Measurements from ENCODE around the gene OLFM4. TPM values are rescaled to one million over a fixed set of nuclear protein-coding genes. Genes with fewer than 3 reads are reported as not detected.
"Not testable (repeated sequence)": the region's sequence is repeated elsewhere in the genome, so short reads cannot be mapped to it uniquely, and the experiment has no call there.

OLFM4 gene, protein sequence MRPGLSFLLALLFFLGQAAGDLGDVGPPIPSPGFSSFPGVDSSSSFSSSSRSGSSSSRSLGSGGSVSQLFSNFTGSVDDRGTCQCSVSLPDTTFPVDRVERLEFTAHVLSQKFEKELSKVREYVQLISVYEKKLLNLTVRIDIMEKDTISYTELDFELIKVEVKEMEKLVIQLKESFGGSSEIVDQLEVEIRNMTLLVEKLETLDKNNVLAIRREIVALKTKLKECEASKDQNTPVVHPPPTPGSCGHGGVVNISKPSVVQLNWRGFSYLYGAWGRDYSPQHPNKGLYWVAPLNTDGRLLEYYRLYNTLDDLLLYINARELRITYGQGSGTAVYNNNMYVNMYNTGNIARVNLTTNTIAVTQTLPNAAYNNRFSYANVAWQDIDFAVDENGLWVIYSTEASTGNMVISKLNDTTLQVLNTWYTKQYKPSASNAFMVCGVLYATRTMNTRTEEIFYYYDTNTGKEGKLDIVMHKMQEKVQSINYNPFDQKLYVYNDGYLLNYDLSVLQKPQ
- not detected in 2 replicates for total RNA-seq (2014; rRNA removed; shearing (Covaris generic))

- no peak for DNase-seq (ENCODE audit: low spot score)
These were observed at the start of gene OLFM4 for GRCh38 chr13:53028637-53029203. Gene OLFM4 (plus strand): TSS chr13:53028813. CDS start chr13:53028837, 24 bp downstream.

GRCh38 chr13:52978989-52979388 is 49.6 kb upstream of the OLFM4 start:
- DNase-seq (ENCODE audit: low spot score) = no peak

DNA sequence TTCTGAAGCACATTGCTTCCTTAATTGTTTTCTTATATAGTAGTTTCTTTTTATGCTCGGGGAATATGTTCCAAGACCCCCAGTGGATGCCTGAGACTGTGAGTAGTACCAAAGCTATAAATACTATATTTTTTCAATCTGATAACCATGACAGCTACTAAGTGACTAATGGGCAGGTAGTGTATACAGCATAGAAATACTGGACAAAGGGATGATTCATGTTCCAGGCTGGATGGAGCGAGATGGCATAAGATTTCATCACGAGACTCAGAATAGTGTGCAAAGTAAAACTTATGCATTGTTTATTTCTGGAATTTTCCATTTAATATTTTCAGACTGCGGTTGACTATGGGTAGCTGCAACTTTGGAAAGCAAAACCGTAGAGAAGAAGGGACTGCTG is 47.9 kb upstream of the OLFM4 start:
- DNase-seq (ENCODE audit: low spot score) = peak; percentile 10

DNA sequence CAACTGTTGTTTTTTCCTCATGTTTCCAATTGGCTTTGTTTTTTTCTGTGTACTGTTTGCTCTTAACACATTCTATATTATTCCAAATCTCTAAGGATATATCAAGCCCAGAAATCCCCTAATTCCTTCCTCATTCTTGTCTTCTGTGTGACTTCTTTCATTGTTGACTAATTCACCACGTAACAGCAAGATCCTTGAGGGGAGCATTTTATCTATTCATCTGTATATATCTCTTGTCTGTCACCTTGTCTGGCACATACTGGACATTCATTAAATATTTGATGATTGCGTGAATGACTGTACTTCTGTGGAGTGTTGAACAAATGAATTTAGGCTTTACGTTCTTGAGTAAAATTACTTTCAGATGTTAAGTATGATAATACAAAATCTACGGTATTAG is 44.8 kb upstream of the OLFM4 start:
- DNase-seq (ENCODE audit: low spot score) = no peak

DNA sequence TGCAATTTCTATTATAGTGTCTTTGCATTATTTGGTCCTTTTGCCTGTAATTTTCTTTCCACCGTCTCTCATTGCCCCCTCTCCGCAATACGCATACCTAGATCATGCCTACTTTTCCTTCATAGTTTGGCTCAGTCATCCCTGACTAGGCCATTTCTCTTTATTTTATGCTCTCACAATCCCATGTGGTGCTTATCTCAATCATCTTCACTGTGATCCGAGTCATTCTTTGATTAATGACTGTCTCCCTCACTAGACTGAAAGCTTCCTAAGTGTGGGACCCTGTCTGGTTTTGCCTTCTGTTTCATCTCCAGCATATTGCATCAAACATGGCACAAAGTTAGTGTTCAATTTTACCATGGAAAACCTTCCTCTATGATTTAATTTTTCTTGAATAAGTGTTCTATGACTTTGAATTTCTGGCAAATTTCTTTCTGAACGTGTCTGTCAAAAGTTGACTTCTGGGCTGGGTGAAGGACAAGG is 43.7 kb upstream of the OLFM4 start:
- DNase-seq (ENCODE audit: low spot score) = no peak

DNA sequence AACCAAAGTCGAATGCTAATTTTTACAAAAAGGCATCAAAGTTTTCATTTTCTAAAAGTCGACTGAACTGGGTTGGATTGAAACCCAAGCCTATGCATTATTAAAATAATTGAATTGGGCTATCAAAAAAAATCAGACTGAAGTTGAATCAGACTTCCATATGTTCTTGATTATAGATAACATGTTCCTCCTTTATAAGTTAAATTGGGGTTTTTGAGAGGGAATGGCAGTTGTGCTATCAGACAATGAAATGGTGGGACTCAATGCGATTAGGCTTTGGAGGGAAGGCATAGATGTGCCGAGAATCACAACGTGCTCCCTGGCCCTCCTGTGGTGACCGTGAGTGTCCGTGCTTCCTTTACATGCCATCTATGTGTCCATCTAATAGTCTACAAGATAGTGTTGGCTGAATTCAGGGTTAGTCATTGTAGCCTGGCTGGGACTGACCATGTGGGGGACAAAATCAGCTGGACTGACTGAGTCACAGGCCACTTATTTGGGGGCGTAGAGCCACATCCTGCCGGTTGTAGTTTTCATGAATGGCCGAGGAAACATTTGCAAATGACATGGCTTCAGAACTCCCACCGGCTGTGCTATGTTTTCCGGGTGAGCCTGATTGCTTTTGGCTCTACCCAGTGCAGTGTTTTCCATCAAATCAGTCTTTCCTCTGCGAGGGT is 37.1 kb upstream of the OLFM4 start:
- no peak for DNase-seq (ENCODE audit: low spot score)

DNA sequence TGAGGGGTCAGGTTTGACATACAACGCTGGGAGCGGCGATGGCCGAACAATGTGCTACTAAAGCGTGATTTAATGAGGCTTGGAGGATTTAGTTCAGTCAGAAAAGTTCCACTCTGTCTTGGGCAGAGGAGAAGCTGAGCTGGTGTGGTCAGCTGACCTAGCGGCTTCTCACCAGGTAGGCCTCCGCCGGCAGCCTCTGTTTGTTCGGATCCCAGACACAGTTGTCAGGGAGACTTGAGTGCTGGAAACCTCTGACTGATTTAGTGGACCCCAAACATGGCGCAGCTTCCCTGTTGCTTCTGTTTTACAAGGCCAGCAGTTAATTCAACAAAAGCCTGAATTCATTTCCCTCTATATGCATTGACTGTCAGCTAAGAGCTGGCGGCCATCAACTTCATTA is 36.5 kb upstream of the OLFM4 start:
- no peak for DNase-seq (ENCODE audit: low spot score)

DNA sequence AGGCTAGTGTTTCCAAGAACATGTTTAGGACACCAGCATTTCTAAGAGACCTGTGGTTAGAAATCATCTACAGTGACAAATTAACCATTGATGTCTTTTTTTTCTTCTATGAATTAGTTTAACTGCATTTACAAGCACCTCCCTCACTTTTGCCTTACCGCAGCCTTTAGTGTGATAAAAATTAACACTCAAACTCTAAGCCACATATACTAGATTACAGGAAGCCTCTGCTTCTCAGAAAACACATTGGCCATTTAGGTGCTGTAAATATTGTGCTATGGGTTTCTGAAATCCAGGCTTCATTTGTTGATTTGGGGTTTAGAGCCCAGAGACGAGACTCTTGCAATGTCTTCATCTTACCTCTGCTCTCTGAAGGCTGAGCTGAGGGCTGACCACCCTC is 34.6 kb upstream of the OLFM4 start:
- no peak for DNase-seq (ENCODE audit: low spot score)

DNA sequence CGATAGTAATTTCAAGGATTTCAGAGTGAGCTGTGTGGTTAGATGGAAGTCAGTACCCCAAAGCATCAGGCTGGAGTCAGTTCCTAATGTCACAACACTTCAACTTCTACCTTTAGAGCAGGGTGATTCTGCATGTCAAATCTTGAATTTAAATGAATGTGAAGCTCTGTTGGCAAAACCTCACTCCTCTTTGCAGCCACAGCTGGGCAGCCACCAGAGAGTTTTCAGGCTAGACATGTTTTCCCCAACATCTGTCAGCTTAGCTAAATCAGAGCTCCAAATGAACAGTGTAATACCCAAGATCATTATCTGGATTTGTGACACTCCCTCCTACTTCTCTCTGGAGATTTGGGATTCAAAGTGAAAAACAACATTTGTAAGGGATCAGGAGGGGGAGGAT is 33.7 kb upstream of the OLFM4 start:
- no peak for DNase-seq (ENCODE audit: low spot score)

GRCh38 chr13:52995946-52996345 is 32.7 kb upstream of the OLFM4 start:
- DNase-seq (ENCODE audit: low spot score) = no peak

GRCh38 chr13:52997951-52998876 is 30.4 kb upstream of the OLFM4 start:
- DNase-seq (ENCODE audit: low spot score) = no peak

DNA sequence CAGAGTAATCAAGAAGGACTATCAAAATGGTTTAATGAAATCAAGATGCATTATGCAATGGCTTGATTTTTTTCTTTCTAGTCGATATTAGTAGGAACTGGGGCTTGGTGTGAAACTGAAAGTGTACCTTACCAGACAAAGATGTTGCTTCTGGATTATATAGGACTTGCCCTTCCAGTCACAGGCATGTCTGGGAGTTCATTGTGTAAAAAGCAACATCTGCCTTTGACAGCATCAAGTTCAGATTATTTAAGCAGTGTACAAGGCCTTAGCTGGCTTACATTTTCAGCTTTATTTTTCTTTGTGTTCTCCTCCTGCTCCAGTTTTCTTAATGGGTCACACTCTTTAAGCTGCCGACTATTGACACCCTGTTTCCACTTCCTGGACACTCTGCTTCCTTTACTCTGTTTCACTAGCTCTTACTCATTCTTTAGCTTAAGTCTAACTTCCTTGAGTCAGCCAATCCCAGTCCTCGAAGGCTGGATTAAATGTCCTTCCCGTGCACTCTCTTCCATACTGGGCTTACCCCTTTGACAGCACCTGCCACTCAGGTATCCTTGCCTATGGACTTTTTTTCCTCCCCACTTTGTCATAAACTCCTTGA is 29.4 kb upstream of the OLFM4 start:
- no peak for DNase-seq (ENCODE audit: low spot score)

DNA sequence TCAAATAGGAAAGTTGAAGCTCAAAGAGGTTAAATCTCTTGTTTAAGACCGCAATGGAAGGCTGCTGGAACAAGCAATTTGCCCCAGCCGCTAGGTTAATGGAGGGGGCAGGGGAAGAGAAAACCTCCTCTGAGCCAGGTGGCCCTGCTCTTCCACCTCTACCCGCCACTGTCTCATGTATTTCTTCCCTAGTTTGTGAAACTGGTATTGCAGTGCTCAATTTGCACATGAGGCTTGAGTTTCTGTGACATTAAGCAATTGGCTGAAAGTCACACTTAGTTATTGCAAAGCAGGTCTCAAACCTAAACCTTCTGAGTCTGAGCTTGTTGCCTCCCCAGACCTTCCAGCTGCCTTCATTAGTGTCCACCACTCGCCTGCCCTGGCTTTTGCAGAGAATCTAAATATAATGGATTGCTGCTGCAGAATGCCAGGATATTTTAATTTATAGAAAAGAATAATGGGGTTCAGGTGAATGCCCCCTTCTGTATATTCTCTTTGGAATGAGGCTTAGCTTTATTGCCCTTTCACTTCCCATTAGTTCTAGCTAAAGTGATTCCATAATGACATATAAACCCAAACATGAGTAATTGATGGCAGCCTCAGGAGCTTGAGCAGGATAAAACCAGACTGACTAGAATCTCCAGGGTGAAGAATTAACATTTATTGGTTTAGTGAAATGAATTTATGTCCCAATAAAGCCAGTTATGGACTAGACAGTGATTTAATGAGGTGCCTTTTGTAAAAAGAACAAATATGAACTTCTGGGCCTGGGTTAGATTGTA is 27.0 kb upstream of the OLFM4 start:
- DNase-seq (ENCODE audit: low spot score) = no peak

- DNase-seq (ENCODE audit: low spot score) = no peak
These were observed 24.0 kb upstream of the OLFM4 start for GRCh38 chr13:53004573-53004972.

DNA sequence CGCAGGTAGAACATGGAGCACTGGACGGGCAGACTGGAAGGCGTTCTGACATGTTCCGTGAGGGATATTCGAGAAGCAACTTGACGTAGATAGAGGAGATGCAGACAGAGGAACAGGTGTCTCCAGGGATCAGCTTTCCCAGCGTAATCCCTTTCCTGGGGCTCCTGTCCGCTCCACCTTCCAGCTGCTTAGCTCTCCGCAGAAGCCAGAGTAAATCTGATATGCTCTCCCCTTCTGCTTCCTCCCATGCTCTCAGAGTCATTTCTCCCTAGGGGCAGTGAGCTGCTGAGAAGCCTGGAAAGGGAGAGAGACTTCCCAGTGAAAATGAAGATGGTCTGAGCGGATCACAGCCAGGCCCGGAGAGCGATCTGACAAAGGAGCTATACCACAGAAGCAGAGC is 23.0 kb upstream of the OLFM4 start:
- no peak for DNase-seq (ENCODE audit: low spot score)

GRCh38 chr13:53007872-53008271 is 20.7 kb upstream of the OLFM4 start:
- DNase-seq (ENCODE audit: low spot score) = no peak

DNA sequence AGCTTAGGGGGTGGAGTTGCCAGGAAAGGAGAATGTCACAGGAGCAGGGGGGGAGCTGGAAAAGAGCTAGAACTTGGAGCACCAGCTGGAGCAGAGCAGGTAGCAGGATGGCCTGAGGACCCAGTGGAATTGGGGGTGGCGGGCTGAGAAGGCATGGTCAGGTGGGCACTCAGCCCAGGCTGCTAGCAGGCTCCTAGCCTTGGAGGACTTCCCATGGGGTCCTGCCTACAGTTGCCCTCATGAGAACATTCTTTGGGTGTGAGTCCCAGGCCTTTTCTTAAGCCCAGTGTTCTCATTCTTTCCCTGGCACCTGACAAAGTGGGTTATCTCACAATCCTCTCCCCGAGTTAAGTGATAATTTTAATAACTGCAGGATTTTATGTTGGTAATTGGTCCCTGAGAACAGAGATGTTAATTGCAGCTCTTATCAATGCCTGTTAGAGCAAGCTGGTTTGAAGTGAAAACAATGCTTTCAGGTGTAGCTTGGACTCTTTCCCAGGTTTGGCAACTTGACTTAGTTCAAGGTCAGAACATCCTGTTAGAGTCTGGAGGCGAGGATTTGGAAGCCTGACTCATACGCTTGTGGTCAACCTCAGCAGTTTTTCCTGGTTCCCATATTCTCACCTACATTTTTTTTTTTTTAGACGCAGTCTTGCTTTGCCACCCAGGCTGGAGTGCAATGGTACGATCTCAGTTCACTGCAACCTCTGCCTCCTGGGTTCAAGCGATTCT is 18.1 kb upstream of the OLFM4 start:
- DNase-seq (ENCODE audit: low spot score) = peak; percentile 74

DNA sequence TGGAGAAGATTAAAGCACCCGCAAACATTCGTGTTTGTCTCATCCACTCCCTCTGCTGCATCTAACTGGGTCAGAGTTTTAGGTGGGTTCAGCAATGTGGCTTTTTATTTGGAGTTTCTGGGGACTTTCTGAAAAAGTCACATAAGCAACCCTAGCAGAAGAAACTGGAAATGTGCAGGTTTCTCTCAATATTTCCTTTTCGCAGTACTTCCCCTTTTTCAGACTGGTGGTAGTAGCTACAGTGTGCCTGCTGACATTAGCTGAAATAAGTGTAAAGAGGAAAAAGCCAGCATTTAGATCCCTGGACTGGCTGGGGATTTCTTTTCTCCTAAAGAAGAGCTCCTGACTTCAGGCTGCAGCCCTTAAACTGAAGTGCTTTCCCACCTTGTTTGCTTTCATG is 15.9 kb upstream of the OLFM4 start:
- no peak for DNase-seq (ENCODE audit: low spot score)

DNA sequence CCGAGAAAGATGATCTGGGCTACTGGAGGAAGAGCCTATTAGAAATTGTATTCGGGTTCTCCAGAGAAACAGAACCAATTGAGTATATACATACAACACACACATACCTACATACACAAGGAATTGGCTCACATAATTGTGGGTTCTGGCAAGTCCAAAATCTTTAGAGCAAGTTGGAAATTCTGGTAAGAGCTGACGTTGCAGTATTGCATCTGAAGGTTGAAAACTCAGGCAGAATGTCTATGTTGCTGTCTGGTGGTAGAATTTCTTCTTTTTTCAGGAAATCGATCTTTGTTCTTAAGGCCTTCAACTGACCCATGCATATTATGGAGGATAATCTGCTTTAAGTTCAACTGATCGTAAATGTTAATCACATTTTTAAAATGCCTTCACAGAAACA is 15.5 kb upstream of the OLFM4 start:
- no peak for DNase-seq (ENCODE audit: low spot score)

DNA sequence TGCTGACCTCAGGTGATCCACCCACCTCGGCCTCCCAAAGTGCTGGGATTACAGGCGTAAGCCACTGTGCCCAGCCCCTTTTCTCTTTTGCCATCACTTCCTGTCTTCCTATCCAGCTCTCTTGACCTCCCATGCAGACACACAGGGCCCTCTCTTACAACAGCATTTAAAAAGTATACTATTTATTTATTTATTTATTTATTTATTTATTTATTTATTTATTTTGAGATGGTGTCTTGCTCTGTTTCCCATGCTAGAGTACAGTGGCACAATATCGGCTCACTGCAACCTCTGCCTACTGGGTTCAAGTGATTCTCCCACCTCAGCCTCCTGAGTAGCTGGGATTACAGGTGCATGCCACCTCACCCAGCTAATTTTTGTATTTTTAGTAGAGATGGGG is 14.6 kb upstream of the OLFM4 start:
- not testable (repeated sequence) for DNase-seq (ENCODE audit: low spot score)
